ENCODE results near the gene HOXC10. TPM values are rescaled to one million over a fixed set of nuclear protein-coding genes. Genes with fewer than 3 reads are reported as not detected.

Gene HOXC10
- total and polyA plus RNA-seq, 7 donors, result not detected

DNA sequence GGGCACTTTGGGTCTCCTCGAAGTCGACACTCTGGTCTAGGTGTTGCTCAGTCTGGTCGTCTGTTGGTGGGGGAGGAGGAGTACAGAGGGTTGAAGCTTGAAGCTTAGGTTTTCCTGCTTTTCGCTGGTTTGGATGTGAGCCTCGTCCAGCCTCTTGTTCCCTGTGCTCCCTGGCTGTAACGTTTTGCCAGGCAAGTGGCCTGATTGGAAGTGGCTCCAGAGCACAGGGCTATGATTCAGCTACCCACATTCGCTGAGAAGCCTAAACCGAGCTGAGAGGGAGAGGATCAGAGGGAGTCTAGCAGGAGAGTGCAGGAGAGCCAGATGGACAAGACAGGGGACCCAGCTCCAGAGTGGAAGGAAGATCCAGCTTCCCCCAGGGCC, 6.1 kb downstream of the HOXC10 start:
- Histone ChIP-seq H3K27me3 (peaks cover 89 to 100% (median 100%) of the 10 kb centered on the region in 3 donors), H3K4me3 (no peak overlapping the region), H3K36me3 (no peaks in the 10 kb centered on the region), H3K9me3 (no peaks in the 10 kb centered on the region), H3K4me1 (peaks cover 0 to 34% (median 23%) of the 10 kb centered on the region in 4 donors), H3K27ac (no peak overlapping the region)
- intact Hi-C loops (cut with DNase I), result no loop called here
- 4 to 9% methylated on average over 8 of the region's 8 CpGs for WGBS, 2 donors
- TF ChIP-seq, protein P1, sequence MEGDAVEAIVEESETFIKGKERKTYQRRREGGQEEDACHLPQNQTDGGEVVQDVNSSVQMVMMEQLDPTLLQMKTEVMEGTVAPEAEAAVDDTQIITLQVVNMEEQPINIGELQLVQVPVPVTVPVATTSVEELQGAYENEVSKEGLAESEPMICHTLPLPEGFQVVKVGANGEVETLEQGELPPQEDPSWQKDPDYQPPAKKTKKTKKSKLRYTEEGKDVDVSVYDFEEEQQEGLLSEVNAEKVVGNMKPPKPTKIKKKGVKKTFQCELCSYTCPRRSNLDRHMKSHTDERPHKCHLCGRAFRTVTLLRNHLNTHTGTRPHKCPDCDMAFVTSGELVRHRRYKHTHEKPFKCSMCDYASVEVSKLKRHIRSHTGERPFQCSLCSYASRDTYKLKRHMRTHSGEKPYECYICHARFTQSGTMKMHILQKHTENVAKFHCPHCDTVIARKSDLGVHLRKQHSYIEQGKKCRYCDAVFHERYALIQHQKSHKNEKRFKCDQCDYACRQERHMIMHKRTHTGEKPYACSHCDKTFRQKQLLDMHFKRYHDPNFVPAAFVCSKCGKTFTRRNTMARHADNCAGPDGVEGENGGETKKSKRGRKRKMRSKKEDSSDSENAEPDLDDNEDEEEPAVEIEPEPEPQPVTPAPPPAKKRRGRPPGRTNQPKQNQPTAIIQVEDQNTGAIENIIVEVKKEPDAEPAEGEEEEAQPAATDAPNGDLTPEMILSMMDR (IDR thresholded peaks at IDR 0.05), result no peak
- TF ChIP-seq POLR2A (IDR thresholded peaks at IDR 0.05), result no peak
- no peak for DNase-seq

DNA sequence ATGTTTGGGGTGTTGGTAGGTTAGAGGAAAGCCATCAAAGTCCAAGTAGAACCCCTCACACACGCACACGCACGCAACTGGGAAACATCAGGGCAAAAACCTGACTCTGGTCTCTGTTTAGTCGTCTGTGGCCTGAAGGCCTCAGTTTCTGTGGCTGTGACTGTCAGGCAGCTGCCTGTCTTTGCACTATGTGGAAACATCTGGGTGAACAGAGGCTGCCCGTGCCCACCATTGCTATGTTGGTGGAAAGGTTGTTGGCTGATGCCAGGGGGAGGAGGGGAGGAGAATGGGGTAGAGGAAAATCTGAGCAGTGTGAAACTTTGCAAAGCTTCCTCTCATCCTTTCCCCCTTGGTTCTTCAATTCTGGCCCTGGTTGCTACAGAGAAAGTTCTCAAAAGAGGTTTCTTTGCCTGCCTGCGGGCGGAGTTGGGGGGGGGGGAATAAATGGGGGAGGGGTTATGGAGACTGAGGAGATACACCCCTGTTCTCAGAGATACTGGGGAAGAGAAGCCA, 7.5 kb downstream of the HOXC10 start:
- Histone ChIP-seq H3K27ac (no peak overlapping the region), H3K4me1 (peaks cover 0 to 33% (median 22%) of the 10 kb centered on the region in 4 donors), H3K4me3 (no peak overlapping the region), H3K36me3 (no peaks in the 10 kb centered on the region), H3K27me3 (peaks cover 88 to 100% (median 100%) of the 10 kb centered on the region in 3 donors), H3K9me3 (no peaks in the 10 kb centered on the region)
- 42 to 67% methylated on average over 7 of the region's 7 CpGs for WGBS, 2 donors
- TF ChIP-seq, protein P1 (IDR thresholded peaks at IDR 0.05), result no peak
- TF ChIP-seq POLR2A (IDR thresholded peaks at IDR 0.05) (no peak), EP300 (IDR thresholded peaks at IDR 0.05) (no peak)
- DNase-seq, result no peak
- intact Hi-C loops (cut with DNase I), result no loop called here

DNA sequence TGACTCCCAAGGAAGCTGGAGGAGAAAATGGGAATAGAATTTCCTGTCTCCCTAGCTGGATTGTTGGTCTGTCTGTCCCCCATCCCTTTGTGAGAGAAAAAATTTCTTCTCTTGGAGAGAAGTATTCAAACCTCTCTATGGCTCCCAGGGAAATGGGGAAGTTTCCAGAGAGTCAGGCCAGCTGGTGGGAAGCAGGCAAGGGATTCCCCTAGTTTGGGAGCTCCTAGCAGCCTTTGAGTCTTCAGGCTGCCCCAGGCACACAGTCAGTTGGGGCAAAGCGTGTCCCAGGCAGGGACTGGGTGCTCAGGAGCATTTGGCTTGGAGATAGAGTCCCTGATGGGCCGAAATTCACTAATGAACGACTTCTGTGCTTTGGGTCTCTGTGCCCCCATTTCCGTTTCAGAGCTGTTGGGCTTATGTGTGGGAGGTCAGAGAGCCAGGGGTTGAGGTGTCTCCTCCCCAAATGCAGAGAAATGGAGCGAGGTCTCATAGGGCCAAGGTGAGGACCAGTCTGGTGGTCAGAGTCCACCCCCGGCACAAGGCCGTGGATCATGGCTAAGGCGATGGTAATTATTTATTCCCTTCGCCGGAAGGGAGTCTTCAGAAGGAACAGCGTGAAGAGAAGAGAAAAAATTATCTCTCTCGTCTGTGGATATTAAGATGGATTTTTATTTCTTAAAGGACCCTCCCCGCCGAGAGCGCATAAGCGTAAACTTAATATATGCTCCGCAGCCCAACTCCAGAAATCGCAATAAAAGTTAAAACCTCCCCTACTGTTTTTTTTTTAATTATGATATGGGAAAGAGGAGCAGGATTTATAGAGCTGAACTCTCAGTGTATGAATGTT, 8.4 kb downstream of the HOXC10 start:
- H3K4me3 ChIP-seq, result no peak overlapping the region
- peaks cover 0 to 33% (median 22%) of the 10 kb centered on the region in 4 donors for H3K4me1 ChIP-seq

DNA sequence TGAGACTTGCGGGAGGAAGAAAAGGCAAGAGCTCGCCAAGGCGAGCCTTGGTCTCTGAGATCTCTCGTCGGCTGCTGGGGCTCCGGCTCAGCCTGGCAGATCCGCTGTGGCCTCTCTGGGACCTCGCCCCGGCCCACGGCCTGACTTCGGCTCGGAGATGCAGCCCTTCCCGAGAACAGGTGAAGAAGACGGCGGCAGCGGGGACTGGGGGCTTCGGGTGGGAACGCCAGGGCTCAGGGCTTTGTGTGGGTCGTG, 9.0 kb downstream of the HOXC10 start:
- intact Hi-C loops (cut with DNase I), result no loop called here
- H3K27ac ChIP-seq, result no peak overlapping the region
- no peak for DNase-seq
- no peaks in the 10 kb centered on the region for H3K9me3 ChIP-seq
- no peaks in the 10 kb centered on the region for H3K36me3 ChIP-seq
- TF ChIP-seq POLR2AphosphoS5 (IDR thresholded peaks at IDR 0.05) (no peak), POLR2A (IDR thresholded peaks at IDR 0.05) (no peak), EP300 (IDR thresholded peaks at IDR 0.05) (no peak)
- TF ChIP-seq, protein P1 (IDR thresholded peaks at IDR 0.05), result no peak
- H3K27me3 ChIP-seq, result peaks cover 91 to 100% (median 100%) of the 10 kb centered on the region in 3 donors
- peaks cover 0 to 33% (median 22%) of the 10 kb centered on the region in 4 donors for H3K4me1 ChIP-seq
- H3K4me3 ChIP-seq, result no peak overlapping the region
- 6 to 8% methylated on average over 19 of the region's 19 CpGs for whole genome bisulfite sequencing, 2 donors

More for the DNA sequence above, 8.4 kb downstream of the HOXC10 start:
- no peak for DNase-seq
- H3K9me3 ChIP-seq, result no peaks in the 10 kb centered on the region
- H3K27ac ChIP-seq, result no peak overlapping the region
- H3K27me3 ChIP-seq, result peaks cover 91 to 100% (median 100%) of the 10 kb centered on the region in 3 donors
- no peaks in the 10 kb centered on the region for H3K36me3 ChIP-seq
- intact Hi-C loops (cut with DNase I), result no loop called here
- 29 to 44% methylated on average over 18 of the region's 18 CpGs for WGBS, 2 donors
- peak in 1 of 4 donors; percentile 13 for TF ChIP-seq POLR2AphosphoS5 (IDR thresholded peaks at IDR 0.05)
- no peak for TF ChIP-seq EP300 (IDR thresholded peaks at IDR 0.05)
- TF ChIP-seq, protein P1 (IDR thresholded peaks at IDR 0.05), result no peak
- TF ChIP-seq POLR2A (IDR thresholded peaks at IDR 0.05), result no peak
